HL-60 (cell line): Measurements from ENCODE around the gene DSPP.

ENCODE experiments used
- DNase-seq, 2 experiments: peaks; one replicate each; pipeline ENCODE4 v3.0.0-alpha.2; 2010 to 2020; ENCODE audit warnings: low read depth in 1 of 2, low spot score in 1 of 2
- H3K27ac ChIP-seq: fragments of 250-450 bp; sonication (Bioruptor Pico); replicated peaks from 2 replicates; pipeline ENCODE4 v1.5.1; 2020; ENCODE audit warnings: mild to moderate bottlenecking, moderate library complexity
- H3K27me3 ChIP-seq: fragments of 250-450 bp; sonication (Bioruptor Pico); 2 replicates; pipeline ENCODE4 v1.5.1; 2021; ENCODE audit warnings: mild to moderate bottlenecking, moderate library complexity; ENCODE audit not compliant: insufficient read depth, poor library complexity, severe bottlenecking
- H3K4me3 ChIP-seq: replicated peaks from 2 replicates; pipeline ENCODE4 v1.5.1; 2011; ENCODE audit warnings: mild to moderate bottlenecking, control low read depth, low read length; ENCODE audit not compliant: insufficient read depth
- CTCF ChIP-seq: IDR thresholded peaks from one replicate; pipeline ENCODE4 v1.5.1; 2011; ENCODE audit warnings: low read length, control low read depth, inconsistent platforms; ENCODE audit not compliant: insufficient read depth
- GABPA ChIP-seq: IDR thresholded peaks from 2 replicates; pipeline ENCODE4 v1.6.1; 2012; ENCODE audit warnings: low read depth
- POLR2AphosphoS5 ChIP-seq: IDR thresholded peaks from 2 replicates; pipeline ENCODE4 v1.6.1; 2012; ENCODE audit warnings: low read depth
- REST ChIP-seq: IDR thresholded peaks from 2 replicates; pipeline ENCODE4 v1.6.1; 2012; ENCODE audit warnings: low read depth; ENCODE audit not compliant: insufficient replicate concordance
- SPI1 ChIP-seq: IDR thresholded peaks from 2 replicates; pipeline ENCODE4 v1.6.1; 2012; ENCODE audit warnings: low read depth, mild to moderate bottlenecking, borderline replicate concordance

The DSPP gene

GRCh38 chr4:87651941-87652340 lies 43.6 kb downstream of the DSPP start:
- H3K27me3 ChIP-seq: peaks cover 2% of the 10 kb centered on the region
- no peak overlapping the region for H3K4me3 ChIP-seq
- TF ChIP-seq POLR2AphosphoS5: no peak
- no peak for TF ChIP-seq SPI1
- no peak for TF ChIP-seq CTCF
- no peak for TF ChIP-seq GABPA
- TF ChIP-seq REST: no peak
- no peak overlapping the region for H3K27ac ChIP-seq
- DNase-seq: no peak

DNA sequence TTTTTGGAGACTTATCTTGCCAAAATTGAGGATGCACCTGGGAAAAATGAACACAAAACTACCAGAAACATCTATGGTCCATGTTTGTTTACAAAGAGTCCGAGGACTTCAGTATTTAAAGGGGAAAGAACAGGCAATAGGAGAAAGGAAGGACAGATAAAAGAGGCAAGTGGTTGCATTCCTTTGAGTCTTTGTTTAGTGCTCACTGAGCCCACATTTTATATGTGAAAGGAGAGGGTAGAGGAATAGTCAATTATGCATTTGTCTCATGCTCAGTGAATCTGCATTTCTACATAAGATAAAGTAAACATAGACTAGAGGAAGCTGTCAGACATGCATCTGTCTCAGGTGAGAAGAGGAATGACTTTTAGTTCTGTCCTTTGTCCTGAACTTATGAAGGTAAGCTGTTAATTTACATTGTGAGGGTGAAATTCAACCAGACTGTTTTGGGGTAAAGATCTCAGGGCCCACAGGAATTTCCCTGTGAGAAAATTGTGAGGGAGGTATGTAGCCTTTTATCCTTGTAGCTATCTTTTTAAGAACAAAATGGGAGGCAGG lies 46.2 kb downstream of the DSPP start:
- Histone ChIP-seq H3K4me3 (no peak overlapping the region), H3K27ac (no peak overlapping the region), H3K27me3 (peaks cover 2% of the 10 kb centered on the region)
- TF ChIP-seq CTCF (no peak), POLR2AphosphoS5 (no peak), REST (no peak), SPI1 (no peak), GABPA (no peak)
- DNase-seq: no peak

GRCh38 chr4:87657525-87657924 lies 49.2 kb downstream of the DSPP start:
- no peak for DNase-seq
- H3K27me3 ChIP-seq: no peaks in the 10 kb centered on the region
- TF ChIP-seq POLR2AphosphoS5: no peak
- no peak for TF ChIP-seq REST
- H3K4me3 ChIP-seq: no peak overlapping the region
- no peak overlapping the region for H3K27ac ChIP-seq
